KBM-7 (cell line): ENCODE measurements around the gene SLC26A11.
A peak's percentile ranks its signal among the peaks of the same experiment; 100 is the strongest.
"Not testable (repeated sequence)": the region's sequence is repeated elsewhere in the genome, so short reads cannot be mapped to it uniquely, and the experiment has no call there.

Source experiments
- DNase-seq: peaks from one replicate; pipeline ENCODE4 v3.0.0-alpha.2; 2015
- in situ Hi-C: fragments of 300-500 bp; cut with MboI; formaldehyde crosslinking; loops from 2 replicates; pipeline ENCODE4 v1.14.3; 2020; ENCODE audit warnings: low sequenced_read_pairs, low pct_unique_long_range_greater_than_20kb, mixed read lengths

The SLC26A11 gene

GRCh38 chr17:80233202-80233601 is 13.0 kb downstream of the SLC26A11 start:
- no peak for DNase-seq
- in situ Hi-C loops, result no loop called here

- in situ Hi-C loops, result no loop called here
- no peak for DNase-seq
Observed at GRCh38 chr17:80236911-80237310, 16.7 kb downstream of the SLC26A11 start.

- in situ Hi-C loops, result no loop called here
- DNase-seq, result no peak
Observed at GRCh38 chr17:80237386-80237785, 17.2 kb downstream of the SLC26A11 start.

- in situ Hi-C loops, result no loop called here
Observed at GRCh38 chr17:80242505-80242904, 22.3 kb downstream of the SLC26A11 start.

GRCh38 chr17:80243526-80244433 is 23.6 kb downstream of the SLC26A11 start:
- in situ Hi-C loops, result no loop called here

More at GRCh38 chr17:80242505-80242904, 22.3 kb downstream of the SLC26A11 start:
- no peak for DNase-seq

GRCh38 chr17:80244448-80244847 is 24.2 kb downstream of the SLC26A11 start:
- DNase-seq, in situ Hi-C loops: not testable (repeated sequence)

More at GRCh38 chr17:80243526-80244433, 23.6 kb downstream of the SLC26A11 start:
- DNase-seq, result no peak

GRCh38 chr17:80244871-80245509 is 24.8 kb downstream of the SLC26A11 start:
- DNase-seq, result no peak
- in situ Hi-C loops, result no loop called here

GRCh38 chr17:80245566-80246265 is 25.5 kb downstream of the SLC26A11 start:
- in situ Hi-C loops, result no loop called here
- no peak for DNase-seq

GRCh38 chr17:80246266-80246681 is 26.0 kb downstream of the SLC26A11 start:
- DNase-seq, result no peak
- in situ Hi-C loops, result no loop called here

GRCh38 chr17:80246726-80247125 is 26.5 kb downstream of the SLC26A11 start:
- DNase-seq, result no peak
- in situ Hi-C loops, result no loop called here

GRCh38 chr17:80247561-80247960 is 27.3 kb downstream of the SLC26A11 start:
- in situ Hi-C loops, result no loop called here

GRCh38 chr17:80248001-80248893 is 28.0 kb downstream of the SLC26A11 start:
- in situ Hi-C loops, result no loop called here
- DNase-seq, result no peak

More at GRCh38 chr17:80247561-80247960, 27.3 kb downstream of the SLC26A11 start:
- no peak for DNase-seq

GRCh38 chr17:80248894-80249710 is 28.9 kb downstream of the SLC26A11 start:
- DNase-seq, result no peak
- in situ Hi-C loops, result no loop called here

- in situ Hi-C loops, result no loop called here
- no peak for DNase-seq
Observed at GRCh38 chr17:80251966-80252365, 31.7 kb downstream of the SLC26A11 start.

- in situ Hi-C loops, result no loop called here
Observed at GRCh38 chr17:80252871-80253270, 32.6 kb downstream of the SLC26A11 start.

GRCh38 chr17:80253631-80254395 is 33.6 kb downstream of the SLC26A11 start:
- in situ Hi-C loops, result no loop called here
- no peak for DNase-seq

More at GRCh38 chr17:80252871-80253270, 32.6 kb downstream of the SLC26A11 start:
- DNase-seq, result peak; percentile 67
